Stimulated activated memory B cell treated with anti-CD40 and anti-IgM and Interleukin-4, amounts not matched to agents 10 μg/mL and 1 μg/mL and 100 μg/mL, for 72 hours (primary cell): ENCODE results near the gene DPM2.

Source experiments
- ATAC-seq: fragments of 150-1000 bp; cut with Tn5 transposase; 2 replicates; pipeline ENCODE4 v1.10.0; 2021
- H3K27ac Mint-ChIP-seq: one replicate; pipeline ENCODE4 v1.8.0; 2022; ENCODE audit warnings: mild to moderate bottlenecking, mixed read lengths
- H3K27me3 Mint-ChIP-seq: one replicate; pipeline ENCODE4 v1.8.0; 2022; ENCODE audit warnings: mixed read lengths
- H3K36me3 Mint-ChIP-seq: one replicate; pipeline ENCODE4 v1.8.0; 2022; ENCODE audit warnings: mixed read lengths
- H3K4me1 Mint-ChIP-seq: one replicate; pipeline ENCODE4 v1.8.0; 2022; ENCODE audit warnings: mixed read lengths
- H3K4me3 Mint-ChIP-seq: one replicate; pipeline ENCODE4 v1.8.0; 2022; ENCODE audit warnings: mild to moderate bottlenecking, moderate library complexity, mixed read lengths
- H3K9me3 Mint-ChIP-seq: one replicate; pipeline ENCODE4 v1.8.0; 2022; ENCODE audit warnings: mixed read lengths

Gene DPM2

GRCh38 chr9:127913682-127914081 lies 24.0 kb downstream of the DPM2 start:
- H3K4me3 Mint-ChIP-seq: no peak overlapping the region
- H3K4me1 Mint-ChIP-seq: peaks cover 73% of the 10 kb centered on the region

GRCh38 chr9:127912882-127913281 lies 24.8 kb downstream of the DPM2 start:
- Mint-ChIP-seq H3K27ac (peak overlapping the region; percentile 94), H3K4me1 (peaks cover 65% of the 10 kb centered on the region), H3K36me3 (peaks cover 59% of the 10 kb centered on the region), H3K9me3 (no peaks in the 10 kb centered on the region), H3K27me3 (no peaks in the 10 kb centered on the region), H3K4me3 (no peak overlapping the region)
- no peak for ATAC-seq

More at GRCh38 chr9:127913682-127914081, 24.0 kb downstream of the DPM2 start:
- Mint-ChIP-seq H3K36me3 (peaks cover 53% of the 10 kb centered on the region), H3K27ac (peak overlapping the region; percentile 94), H3K9me3 (no peaks in the 10 kb centered on the region), H3K27me3 (no peaks in the 10 kb centered on the region)
- ATAC-seq: no peak

GRCh38 chr9:127912296-127912695 lies 25.4 kb downstream of the DPM2 start:
- Mint-ChIP-seq H3K27ac (peak overlapping the region; percentile 94), H3K36me3 (peaks cover 59% of the 10 kb centered on the region)

GRCh38 chr9:127910613-127911205 lies 26.9 kb downstream of the DPM2 start:
- no peaks in the 10 kb centered on the region for H3K27me3 Mint-ChIP-seq
- peaks cover 68% of the 10 kb centered on the region for H3K4me1 Mint-ChIP-seq
- H3K27ac Mint-ChIP-seq: peak overlapping the region; percentile 94
- H3K36me3 Mint-ChIP-seq: peaks cover 59% of the 10 kb centered on the region
- ATAC-seq: no peak
- H3K9me3 Mint-ChIP-seq: no peaks in the 10 kb centered on the region
- peak overlapping the region; percentile 59 for H3K4me3 Mint-ChIP-seq

More at GRCh38 chr9:127912296-127912695, 25.4 kb downstream of the DPM2 start:
- ATAC-seq: no peak
- Mint-ChIP-seq H3K27me3 (no peaks in the 10 kb centered on the region), H3K9me3 (no peaks in the 10 kb centered on the region), H3K4me1 (peaks cover 60% of the 10 kb centered on the region), H3K4me3 (no peak overlapping the region)

- no peaks in the 10 kb centered on the region for H3K27me3 Mint-ChIP-seq
- no peaks in the 10 kb centered on the region for H3K9me3 Mint-ChIP-seq
- ATAC-seq: no peak
- no peak overlapping the region for H3K4me3 Mint-ChIP-seq
- H3K4me1 Mint-ChIP-seq: peaks cover 68% of the 10 kb centered on the region
- peak overlapping the region; percentile 94 for H3K27ac Mint-ChIP-seq
- H3K36me3 Mint-ChIP-seq: peaks cover 59% of the 10 kb centered on the region
Measured at GRCh38 chr9:127909839-127910273, 27.8 kb downstream of the DPM2 start.

- Mint-ChIP-seq H3K4me1 (peaks cover 69% of the 10 kb centered on the region), H3K27me3 (no peaks in the 10 kb centered on the region), H3K27ac (no peak overlapping the region), H3K36me3 (peaks cover 49% of the 10 kb centered on the region), H3K9me3 (no peaks in the 10 kb centered on the region), H3K4me3 (no peak overlapping the region)
- no peak for ATAC-seq
Measured at GRCh38 chr9:127908660-127908926, 29.1 kb downstream of the DPM2 start.

- H3K36me3 Mint-ChIP-seq: peaks cover 44% of the 10 kb centered on the region
- H3K27me3 Mint-ChIP-seq: no peaks in the 10 kb centered on the region
- H3K4me1 Mint-ChIP-seq: peaks cover 73% of the 10 kb centered on the region
- H3K9me3 Mint-ChIP-seq: no peaks in the 10 kb centered on the region
- ATAC-seq: no peak
- H3K4me3 Mint-ChIP-seq: no peak overlapping the region
- H3K27ac Mint-ChIP-seq: peak overlapping the region; percentile 99
Measured at GRCh38 chr9:127907867-127908659, 29.6 kb downstream of the DPM2 start.

GRCh38 chr9:127905788-127906191 lies 31.9 kb downstream of the DPM2 start:
- Mint-ChIP-seq H3K4me1 (peaks cover 69% of the 10 kb centered on the region), H3K36me3 (peaks cover 25% of the 10 kb centered on the region), H3K4me3 (peak overlapping the region; percentile 88), H3K27me3 (no peaks in the 10 kb centered on the region), H3K9me3 (no peaks in the 10 kb centered on the region), H3K27ac (peak overlapping the region; percentile 99)
- ATAC-seq: peak; percentile 67

- no peaks in the 10 kb centered on the region for H3K27me3 Mint-ChIP-seq
- no peaks in the 10 kb centered on the region for H3K9me3 Mint-ChIP-seq
- peak overlapping the region; percentile 88 for H3K4me3 Mint-ChIP-seq
- H3K36me3 Mint-ChIP-seq: peaks cover 18% of the 10 kb centered on the region
- ATAC-seq: peak; percentile 62
- peak overlapping the region; percentile 99 for H3K27ac Mint-ChIP-seq
- H3K4me1 Mint-ChIP-seq: peaks cover 66% of the 10 kb centered on the region
Measured at GRCh38 chr9:127905004-127905728, 32.5 kb downstream of the DPM2 start.

- Mint-ChIP-seq H3K27me3 (no peaks in the 10 kb centered on the region), H3K9me3 (no peaks in the 10 kb centered on the region), H3K4me3 (peak overlapping the region; percentile 88), H3K27ac (peak overlapping the region; percentile 99), H3K36me3 (peaks cover 13% of the 10 kb centered on the region), H3K4me1 (peaks cover 70% of the 10 kb centered on the region)
- peak; percentile 1 for ATAC-seq
Measured at GRCh38 chr9:127904561-127905003, 33.1 kb downstream of the DPM2 start.

- H3K27me3 Mint-ChIP-seq: no peaks in the 10 kb centered on the region
- H3K36me3 Mint-ChIP-seq: peaks cover 10% of the 10 kb centered on the region
- peaks cover 70% of the 10 kb centered on the region for H3K4me1 Mint-ChIP-seq
- ATAC-seq: peak; percentile 54
- H3K27ac Mint-ChIP-seq: peak overlapping the region; percentile 99
- H3K4me3 Mint-ChIP-seq: peak overlapping the region; percentile 88
- H3K9me3 Mint-ChIP-seq: no peaks in the 10 kb centered on the region
Measured at GRCh38 chr9:127903557-127904475, 33.8 kb downstream of the DPM2 start.

GRCh38 chr9:127899128-127899943 lies 38.3 kb downstream of the DPM2 start, which contains the start of gene ST6GALNAC6:
Gene ST6GALNAC6, minus strand, starts transcription at chr9:127899603. Its CDS starts 1,622 bp downstream, at chr9:127897981.
- Mint-ChIP-seq H3K4me3 (peak within 1 kb of the TSS; percentile 88), H3K27ac (peak within 1 kb of the TSS; percentile 85), H3K9me3 (no peaks in the 10 kb centered on the region), H3K27me3 (no peaks in the 10 kb centered on the region), H3K36me3 (peaks cover 34% of the 10 kb centered on the region), H3K4me1 (peaks cover 64% of the 10 kb centered on the region)
- peak; percentile 89 for ATAC-seq

- Mint-ChIP-seq H3K27me3 (no peaks in the 10 kb centered on the region), H3K4me3 (peak overlapping the region; percentile 85), H3K27ac (peak overlapping the region; percentile 85), H3K4me1 (peaks cover 58% of the 10 kb centered on the region), H3K36me3 (peaks cover 42% of the 10 kb centered on the region), H3K9me3 (no peaks in the 10 kb centered on the region)
- peak; percentile 29 for ATAC-seq
Measured at GRCh38 chr9:127898433-127899127, 39.1 kb downstream of the DPM2 start.
